MCF 10A (cell line): ENCODE measurements around the gene STIL. TPM values are rescaled to one million over a fixed set of nuclear protein-coding genes. Genes with fewer than 3 reads are reported as not detected.
"Not testable (repeated sequence)": the region's sequence is repeated elsewhere in the genome, so short reads cannot be mapped to it uniquely, and the experiment has no call there.

Experiments used
- BruUV-seq: library from RNA; stranded (reverse); fragments of 400-500 nt; replicated peaks from 2 replicates; lab custom pipeline; 2021; lab: Mats Ljungman, UMichigan
- CTCF ChIA-PET: fragments of 300-600 bp; sonication (Branson Sonifier 250); formaldehyde crosslinking; extraction: SDS; loops from one replicate; lab custom pipeline; 2021; ENCODE audit warnings: antibody characterized with exemption, inconsistent platforms; lab: Yijun Ruan, JAX
- POLR2A ChIA-PET: fragments of 300-600, 350-650 bp; sonication (Branson Sonifier 250); formaldehyde crosslinking; extraction: SDS; loops from one replicate; lab custom pipeline; 2020; ENCODE audit warnings: antibody characterized with exemption, inconsistent platforms; lab: Yijun Ruan, JAX
- DNase-seq: peaks from one replicate; pipeline ENCODE4 v3.0.0-alpha.2; 2018; ENCODE audit not compliant: unreplicated experiment
- H3K27ac Mint-ChIP-seq: one replicate; pipeline ENCODE4 v1.8.0; 2022; ENCODE audit warnings: mild to moderate bottlenecking, low read depth, mixed read lengths; ENCODE audit not compliant: unreplicated experiment
- H3K27me3 Mint-ChIP-seq: one replicate; pipeline ENCODE4 v1.8.0; 2022; ENCODE audit warnings: mixed read lengths; ENCODE audit not compliant: insufficient read depth, unreplicated experiment
- H3K36me3 Mint-ChIP-seq: one replicate; pipeline ENCODE4 v1.8.0; 2022; ENCODE audit warnings: mild to moderate bottlenecking, moderate library complexity, mixed read lengths; ENCODE audit not compliant: insufficient read depth, unreplicated experiment
- H3K4me1 Mint-ChIP-seq: one replicate; pipeline ENCODE4 v1.8.0; 2022; ENCODE audit warnings: mixed read lengths; ENCODE audit not compliant: insufficient read depth, unreplicated experiment
- H3K4me3 Mint-ChIP-seq: one replicate; pipeline ENCODE4 v1.8.0; 2022; ENCODE audit warnings: mild to moderate bottlenecking, moderate library complexity, mixed read lengths; ENCODE audit not compliant: unreplicated experiment
- H3K9me3 Mint-ChIP-seq: one replicate; pipeline ENCODE4 v1.8.0; 2022; ENCODE audit warnings: mixed read lengths; ENCODE audit not compliant: unreplicated experiment
- CTCF ChIP-seq: fragments of 200-600 bp; IDR thresholded peaks from one replicate; pipeline ENCODE4 v1.8.0; 2022; ENCODE audit warnings: antibody characterized with exemption, mild to moderate bottlenecking; ENCODE audit not compliant: unreplicated experiment
- intact Hi-C: fragments of 100-400 bp; cut with micrococcal nuclease; formaldehyde crosslinking; loops from 2 replicates; pipeline ENCODE4 v1.14.1; 2022
- total RNA-seq: library from RNA; stranded (reverse); gene quantifications from 2 replicates; pipeline ENCODE4 v1.2.3, GENCODE V29; 2022

The STIL gene
- total RNA-seq, 1 experiment from 2014 or later: 12.6 TPM

- DNase-seq: no peak
- peaks cover 40% of the 10 kb centered on the region for H3K36me3 Mint-ChIP-seq
- BruUV-seq: no TSS peak
- POLR2A ChIA-PET: interaction anchor here (1.0 kb wide), 2 partner anchors 12 to 13 kb away, joined by 3 read pairs; no protein-coding TSS in a partner anchor
- TF ChIP-seq CTCF: no peak
- CTCF ChIA-PET: interaction anchor here (0.7 kb wide), 1 partner anchor 30 kb away, joined by 4 read pairs; no protein-coding TSS in a partner anchor
- no peaks in the 10 kb centered on the region for H3K27me3 Mint-ChIP-seq
- intact Hi-C loops: no loop called here
- no peak overlapping the region for H3K27ac Mint-ChIP-seq
- H3K9me3 Mint-ChIP-seq: no peaks in the 10 kb centered on the region
- H3K4me3 Mint-ChIP-seq: no peak overlapping the region
- H3K4me1 Mint-ChIP-seq: no peaks in the 10 kb centered on the region
Measured at GRCh38 chr1:47295579-47295978, 18.4 kb downstream of the STIL start.

GRCh38 chr1:47294863-47295262 is 19.1 kb downstream of the STIL start:
- H3K9me3 Mint-ChIP-seq, DNase-seq, BruUV-seq, H3K27ac Mint-ChIP-seq, H3K4me1 Mint-ChIP-seq, H3K27me3 Mint-ChIP-seq, intact Hi-C loops, H3K4me3 Mint-ChIP-seq: not testable (repeated sequence)
- ChIA-PET POLR2A (interaction anchor here (1.0 kb wide), 1 partner anchor 12 kb away, joined by 3 read pairs; no protein-coding TSS in a partner anchor), CTCF (interaction anchor here (0.6 to 1.4 kb wide), 3 partner anchors 29 to 103 kb away, joined by 3 to 5 read pairs (median 4); no protein-coding TSS in a partner anchor)
- peaks cover 41% of the 10 kb centered on the region for H3K36me3 Mint-ChIP-seq

GRCh38 chr1:47288116-47288515 is 25.8 kb downstream of the STIL start:
- H3K4me3 Mint-ChIP-seq, H3K27me3 Mint-ChIP-seq, DNase-seq, H3K4me1 Mint-ChIP-seq, H3K27ac Mint-ChIP-seq, intact Hi-C loops, H3K9me3 Mint-ChIP-seq, BruUV-seq: not testable (repeated sequence)
- POLR2A ChIA-PET: interaction anchor here (0.7 to 1.6 kb wide), 3 partner anchors 11 to 46 kb away, joined by 3 to 5 read pairs (median 3); partner anchors contain the start of gene CMPK1
- CTCF ChIA-PET: interaction anchor here (2.0 kb wide), 1 partner anchor 25 kb away, joined by 6 read pairs; no protein-coding TSS in a partner anchor
- peaks cover 23% of the 10 kb centered on the region for H3K36me3 Mint-ChIP-seq

GRCh38 chr1:47280142-47280541 is 33.8 kb downstream of the STIL start:
- no peaks in the 10 kb centered on the region for H3K9me3 Mint-ChIP-seq
- TF ChIP-seq CTCF: no peak
- no peaks in the 10 kb centered on the region for H3K27me3 Mint-ChIP-seq
- BruUV-seq: no TSS peak
- H3K4me1 Mint-ChIP-seq: no peaks in the 10 kb centered on the region
- peak; percentile 15 for DNase-seq
- ChIA-PET CTCF (interaction anchor here (1.5 kb wide), 1 partner anchor 88 kb away, joined by 4 read pairs; no protein-coding TSS in a partner anchor), POLR2A (interaction anchor here (0.9 kb wide), 1 partner anchor 54 kb away, joined by 3 read pairs; no protein-coding TSS in a partner anchor)
- no peak overlapping the region for H3K4me3 Mint-ChIP-seq
- H3K27ac Mint-ChIP-seq: no peak overlapping the region
- intact Hi-C loops: no loop called here
- H3K36me3 Mint-ChIP-seq: no peaks in the 10 kb centered on the region

GRCh38 chr1:47276850-47277249 is 37.1 kb downstream of the STIL start:
- H3K27me3 Mint-ChIP-seq: no peaks in the 10 kb centered on the region
- intact Hi-C loops: no loop called here
- H3K4me1 Mint-ChIP-seq: peaks cover 8% of the 10 kb centered on the region
- H3K9me3 Mint-ChIP-seq: no peaks in the 10 kb centered on the region
- POLR2A ChIA-PET: interaction anchor here (0.8 to 1.5 kb wide), 3 partner anchors 11 to 14 kb away, joined by 3 to 5 read pairs (median 4); no protein-coding TSS in a partner anchor
- CTCF ChIA-PET: interaction anchor here (0.7 to 3.0 kb wide), 3 partner anchors 14 to 47 kb away, joined by 3 to 19 read pairs (median 4); no protein-coding TSS in a partner anchor
- H3K27ac Mint-ChIP-seq: no peak overlapping the region
- H3K4me3 Mint-ChIP-seq: no peak overlapping the region
- no peak for TF ChIP-seq CTCF
- no peak for DNase-seq
- no TSS peak for BruUV-seq
- peaks cover 5% of the 10 kb centered on the region for H3K36me3 Mint-ChIP-seq

- POLR2A ChIA-PET: interaction anchor here (1.1 to 1.5 kb wide), 2 partner anchors 13 to 38 kb away, joined by 4 to 5 read pairs; partner anchors contain the start of gene STIL
- H3K4me3 Mint-ChIP-seq, H3K9me3 Mint-ChIP-seq, BruUV-seq, intact Hi-C loops, DNase-seq, H3K4me1 Mint-ChIP-seq, H3K27me3 Mint-ChIP-seq, H3K27ac Mint-ChIP-seq: not testable (repeated sequence)
- CTCF ChIA-PET: interaction anchor here (0.8 to 3.0 kb wide), 3 partner anchors 13 to 96 kb away, joined by 3 to 19 read pairs (median 3); no protein-coding TSS in a partner anchor
- H3K36me3 Mint-ChIP-seq: peaks cover 11% of the 10 kb centered on the region
Measured at GRCh38 chr1:47275811-47276210, 38.1 kb downstream of the STIL start.

GRCh38 chr1:47265529-47265928 is 48.4 kb downstream of the STIL start:
- H3K4me3 Mint-ChIP-seq, BruUV-seq, H3K27me3 Mint-ChIP-seq, H3K9me3 Mint-ChIP-seq, intact Hi-C loops: not testable (repeated sequence)
- Mint-ChIP-seq H3K27ac (peak overlapping the region; percentile 4), H3K36me3 (peaks cover 14% of the 10 kb centered on the region), H3K4me1 (peaks cover 16% of the 10 kb centered on the region)
- DNase-seq: peak; percentile 74
- ChIA-PET POLR2A (interaction anchor here (0.6 to 1.5 kb wide), 7 partner anchors 10 to 76 kb away, joined by 3 to 6 read pairs (median 5); partner anchors contain the start of genes CMPK1 and PDZK1IP1), CTCF (interaction anchor here (0.6 to 6.3 kb wide), 4 partner anchors 30 to 134 kb away, joined by 3 to 212 read pairs (median 4); partner anchors contain the start of gene PDZK1IP1)
